Liver (tissue), 9 donors: Measurements from ENCODE around the gene CRYGA. TPM values are rescaled to one million over a fixed set of nuclear protein-coding genes. Genes with fewer than 3 reads are reported as not detected.

Experiments
- DNase-seq: peaks from one replicate; pipeline ENCODE4 v3.0.0-alpha.2; 2017; ENCODE audit warnings: low spot score
- H3K27ac ChIP-seq, 2 donors: one replicate each; pipeline ENCODE4 v1.7.0; 2013; ENCODE audit warnings: inconsistent platforms in 2 of 2, low read length in 2 of 2, control low read depth in 1 of 2, low read depth in 1 of 2, mild to moderate bottlenecking in 1 of 2
- H3K27me3 ChIP-seq, 4 donors: one replicate each; pipeline versions ENCODE4 v1.6.1 to v1.7.0; 2013; ENCODE audit warnings: low read length in 3 of 4, inconsistent platforms in 1 of 4, mild to moderate bottlenecking in 1 of 4, moderate library complexity in 1 of 4; ENCODE audit not compliant: control insufficient read depth in 4 of 4, insufficient read depth in 4 of 4
- H3K36me3 ChIP-seq, 4 donors: one replicate each; pipeline versions ENCODE4 v1.6.1 to v1.7.0; 2013; ENCODE audit warnings: low read length in 3 of 4, mild to moderate bottlenecking in 3 of 4, low read depth in 1 of 4, moderate library complexity in 1 of 4; ENCODE audit not compliant: control insufficient read depth in 4 of 4, insufficient read depth in 3 of 4
- H3K4me1 ChIP-seq, 4 donors: one replicate each; pipeline versions ENCODE4 v1.6.1 to v1.7.0; 2013; ENCODE audit warnings: low read length in 3 of 4, mild to moderate bottlenecking in 3 of 4, moderate library complexity in 1 of 4; ENCODE audit not compliant: control insufficient read depth in 4 of 4, insufficient read depth in 4 of 4
- H3K4me3 ChIP-seq, 3 donors: one replicate each; pipeline versions ENCODE4 v1.6.1 to v1.7.0; 2013; ENCODE audit warnings: low read length in 3 of 3, control low read depth in 1 of 3, low read depth in 1 of 3, mild to moderate bottlenecking in 1 of 3
- H3K9ac ChIP-seq, 2 donors: one replicate each; pipeline ENCODE4 v1.7.0; 2013; ENCODE audit warnings: low read length in 2 of 2, mild to moderate bottlenecking in 2 of 2, moderate library complexity in 2 of 2, control low read depth in 1 of 2, low read depth in 1 of 2
- H3K9me3 ChIP-seq, 4 donors: one replicate each; pipeline versions ENCODE4 v1.6.1 to v1.7.0; 2013; ENCODE audit warnings: low read length in 3 of 4; ENCODE audit not compliant: control insufficient read depth in 4 of 4
- ATF3 ChIP-seq: IDR thresholded peaks from 2 replicates; pipeline ENCODE4 v1.6.1; 2016; ENCODE audit warnings: antibody characterized with exemption
- EGR1 ChIP-seq, 2 donors: IDR thresholded peaks; 2 replicates each; pipeline ENCODE4 v1.6.1; 2016 to 2018; ENCODE audit warnings: antibody characterized with exemption in 2 of 2, low read depth in 2 of 2
- FOXA1 ChIP-seq: IDR thresholded peaks from 2 replicates; pipeline ENCODE4 v1.6.1; 2016; ENCODE audit warnings: antibody characterized with exemption
- FOXA2 ChIP-seq: IDR thresholded peaks from 2 replicates; pipeline ENCODE4 v1.6.1; 2016; ENCODE audit warnings: antibody characterized with exemption
- GABPA ChIP-seq, 2 donors: IDR thresholded peaks in 1 of 2; conservative IDR thresholded peaks in 1 of 2; 2 replicates each; pipeline ENCODE4 v1.6.1; 2016; ENCODE audit warnings: antibody characterized with exemption in 2 of 2, mild to moderate bottlenecking in 1 of 2, moderate library complexity in 1 of 2
- HNF4A ChIP-seq, 2 donors: conservative IDR thresholded peaks; 2 replicates each; pipeline ENCODE4 v1.6.1; 2016; ENCODE audit warnings: antibody characterized with exemption in 2 of 2, mild to moderate bottlenecking in 2 of 2
- HNF4G ChIP-seq: IDR thresholded peaks from 2 replicates; pipeline ENCODE4 v1.6.1; 2016; ENCODE audit warnings: antibody characterized with exemption
- JUND ChIP-seq, 2 donors: IDR thresholded peaks; 2 replicates each; pipeline ENCODE4 v1.6.1; 2016; ENCODE audit warnings: antibody characterized with exemption in 2 of 2
- NR2F2 ChIP-seq: IDR thresholded peaks from 2 replicates; pipeline ENCODE4 v1.6.1; 2016; ENCODE audit warnings: antibody characterized with exemption
- RAD21 ChIP-seq, 2 donors: IDR thresholded peaks; 2 replicates each; pipeline ENCODE4 v1.6.1; 2016; ENCODE audit warnings: antibody characterized with exemption in 2 of 2, mild to moderate bottlenecking in 2 of 2
- REST ChIP-seq: IDR thresholded peaks from 2 replicates; pipeline ENCODE4 v1.6.1; 2016; ENCODE audit warnings: antibody characterized with exemption, mild to moderate bottlenecking
- RXRA ChIP-seq, 2 donors: IDR thresholded peaks; 2 replicates each; pipeline ENCODE4 v1.6.1; 2017 to 2018; ENCODE audit warnings: antibody characterized with exemption in 2 of 2, mild to moderate bottlenecking in 1 of 2
- SP1 ChIP-seq: IDR thresholded peaks from 2 replicates; pipeline ENCODE4 v1.6.1; 2018; ENCODE audit warnings: antibody characterized with exemption, mild to moderate bottlenecking
- TAF1 ChIP-seq: conservative IDR thresholded peaks from 2 replicates; pipeline ENCODE4 v1.6.1; 2016; ENCODE audit warnings: antibody characterized with exemption, mild to moderate bottlenecking
- YY1 ChIP-seq: IDR thresholded peaks from 2 replicates; pipeline ENCODE4 v1.6.1; 2016; ENCODE audit warnings: antibody characterized with exemption, mild to moderate bottlenecking
- ZBTB33 ChIP-seq: IDR thresholded peaks from 2 replicates; pipeline ENCODE4 v1.6.1; 2016; ENCODE audit warnings: antibody characterized with exemption
- WGBS: extraction: QIAGEN DNeasy Blood & Tissue Kit; methylation state at CpG from one replicate; pipeline ENCODE4 v1.1.7; 2013; 5-methylcytosine and 5-hydroxymethylcytosine counted together
- polyA plus RNA-seq, 2 donors: library from polyadenylated mRNA; stranded (reverse) in 1 of 2; unstranded in 1 of 2; fragments of 200-250 nt in 1 of 2; fragments of >200 nt in 1 of 2; fragmentation: Nextera tagmentation in 1 of 2; extraction: Ambion mirVana in 1 of 2; gene quantifications; one replicate each; pipeline versions ENCODE4 v1.2.1 to v1.2.3, GENCODE V29; 2013 to 2015
- total RNA-seq, 2 donors: library from RNA; depleted of rRNA; stranded (reverse); fragments of >200 nt; gene quantifications; one replicate each; pipeline ENCODE4 v1.2.3, GENCODE V29; 2014
- TF ChIP-seq, protein P1 (sequence below): fragments of 150-350 bp; IDR thresholded peaks from 2 replicates; pipeline ENCODE4 v1.5.1; 2017; ENCODE audit warnings: improper control_type of control experiment, low read depth, low read length; ENCODE audit not compliant: missing input control
- TF ChIP-seq, protein P2 (sequence below): IDR thresholded peaks from 2 replicates; pipeline ENCODE4 v1.6.1; 2016; ENCODE audit warnings: antibody characterized with exemption
- donor health status: healthy.
- donor health status: healthy.
- donor health status: healthy.
- donor health status: healthy.
- donor health status: healthy.

CRYGA gene
- total and polyA plus RNA-seq, 4 donors: not detected

- Histone ChIP-seq H3K27ac (no peak overlapping the region), H3K4me1 (peaks cover 1 to 8% (median 4%) of the 10 kb centered on the region in 4 donors), H3K36me3 (no peaks in the 10 kb centered on the region), H3K9me3 (no peaks in the 10 kb centered on the region), H3K27me3 (no peaks in the 10 kb centered on the region), H3K4me3 (no peak overlapping the region), H3K9ac (no peak overlapping the region)
- no peak for DNase-seq
- WGBS: 85% methylated on average over 9 of the region's 9 CpGs
- TF ChIP-seq EGR1 (IDR thresholded peaks at IDR 0.05; ENCODE audit: low read depth in 2 of 2) (no peak), HNF4A (conservative IDR thresholded peaks at IDR 0.05) (no peak), REST (no peak), YY1 (no peak), FOXA2 (no peak), FOXA1 (no peak), GABPA (IDR thresholded peaks at IDR 0.05 in 1 of 2, conservative IDR thresholded peaks at IDR 0.05 in 1 of 2) (no peak), ZBTB33 (no peak), RXRA (IDR thresholded peaks at IDR 0.05) (no peak), SP1 (no peak), HNF4G (no peak), TAF1 (no peak), NR2F2 (no peak), RAD21 (IDR thresholded peaks at IDR 0.05) (no peak), ATF3 (no peak), JUND (IDR thresholded peaks at IDR 0.05) (no peak)
- TF ChIP-seq, protein P1, sequence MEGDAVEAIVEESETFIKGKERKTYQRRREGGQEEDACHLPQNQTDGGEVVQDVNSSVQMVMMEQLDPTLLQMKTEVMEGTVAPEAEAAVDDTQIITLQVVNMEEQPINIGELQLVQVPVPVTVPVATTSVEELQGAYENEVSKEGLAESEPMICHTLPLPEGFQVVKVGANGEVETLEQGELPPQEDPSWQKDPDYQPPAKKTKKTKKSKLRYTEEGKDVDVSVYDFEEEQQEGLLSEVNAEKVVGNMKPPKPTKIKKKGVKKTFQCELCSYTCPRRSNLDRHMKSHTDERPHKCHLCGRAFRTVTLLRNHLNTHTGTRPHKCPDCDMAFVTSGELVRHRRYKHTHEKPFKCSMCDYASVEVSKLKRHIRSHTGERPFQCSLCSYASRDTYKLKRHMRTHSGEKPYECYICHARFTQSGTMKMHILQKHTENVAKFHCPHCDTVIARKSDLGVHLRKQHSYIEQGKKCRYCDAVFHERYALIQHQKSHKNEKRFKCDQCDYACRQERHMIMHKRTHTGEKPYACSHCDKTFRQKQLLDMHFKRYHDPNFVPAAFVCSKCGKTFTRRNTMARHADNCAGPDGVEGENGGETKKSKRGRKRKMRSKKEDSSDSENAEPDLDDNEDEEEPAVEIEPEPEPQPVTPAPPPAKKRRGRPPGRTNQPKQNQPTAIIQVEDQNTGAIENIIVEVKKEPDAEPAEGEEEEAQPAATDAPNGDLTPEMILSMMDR: no peak
- TF ChIP-seq, protein P2, sequence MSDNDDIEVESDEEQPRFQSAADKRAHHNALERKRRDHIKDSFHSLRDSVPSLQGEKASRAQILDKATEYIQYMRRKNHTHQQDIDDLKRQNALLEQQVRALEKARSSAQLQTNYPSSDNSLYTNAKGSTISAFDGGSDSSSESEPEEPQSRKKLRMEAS: no peak
These were observed 10.8 kb upstream of the CRYGA start for GRCh38 chr2:208174144-208174543.

DNA sequence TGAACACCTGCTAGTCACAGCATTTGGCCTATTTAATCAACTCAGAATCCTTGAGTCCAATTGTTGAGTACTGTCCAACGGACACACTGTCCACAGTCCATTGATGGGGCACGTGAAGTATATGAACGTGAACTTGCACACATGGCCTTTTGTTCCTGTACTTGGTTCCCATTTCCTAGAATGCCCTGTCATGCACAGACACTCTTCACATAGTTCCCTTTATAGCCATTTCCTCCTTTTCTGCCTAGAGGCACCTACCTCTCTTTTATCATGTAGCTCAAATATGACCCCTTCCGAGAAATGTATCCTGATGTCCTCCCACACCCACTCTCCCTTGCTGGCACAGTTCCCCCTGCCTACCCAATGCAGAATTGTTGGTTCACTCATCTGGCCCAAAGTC is 8.7 kb upstream of the CRYGA start:
- no peaks in the 10 kb centered on the region for H3K36me3 ChIP-seq
- WGBS: 68% methylated on average over 4 of the region's 4 CpGs
- TF ChIP-seq ZBTB33 (no peak), REST (no peak), FOXA2 (no peak), TAF1 (no peak), FOXA1 (no peak), ATF3 (no peak), NR2F2 (no peak), YY1 (no peak), EGR1 (IDR thresholded peaks at IDR 0.05; ENCODE audit: low read depth in 2 of 2) (no peak), JUND (IDR thresholded peaks at IDR 0.05) (no peak), GABPA (IDR thresholded peaks at IDR 0.05 in 1 of 2, conservative IDR thresholded peaks at IDR 0.05 in 1 of 2) (no peak)
- TF ChIP-seq, protein P2: no peak
- no peak overlapping the region for H3K27ac ChIP-seq
- no peaks in the 10 kb centered on the region for H3K27me3 ChIP-seq
- no peak overlapping the region for H3K4me3 ChIP-seq
- H3K4me1 ChIP-seq: peaks cover 1 to 8% (median 4%) of the 10 kb centered on the region in 4 donors
- no peak overlapping the region for H3K9ac ChIP-seq
- DNase-seq: no peak
- H3K9me3 ChIP-seq: no peaks in the 10 kb centered on the region
